Heart left ventricle (tissue), 16 donors: Measurements from ENCODE around the gene PPTC7. TPM values are rescaled to one million over a fixed set of nuclear protein-coding genes. Genes with fewer than 3 reads are reported as not detected.

Experiments
- ATAC-seq, 4 donors: fragments of 200-7000 bp; cut with Tn5 transposase; one replicate each; pipeline ENCODE4 v1.9.1; 2020 to 2022; ENCODE audit warnings: moderate library complexity in 4 of 4, mild to moderate bottlenecking in 3 of 4, moderate number of reproducible peaks in 1 of 4
- DNase-seq, 5 donors: peaks; one replicate each; pipeline ENCODE4 v3.0.0-alpha.2; 2020
- H3K27ac ChIP-seq, 12 donors: fragments of 200-600 bp; sonication (generic) in 4 of 12; one replicate each; pipeline versions ENCODE4 v1.5.0 to v1.8.0; 2016 to 2022; ENCODE audit warnings: mild to moderate bottlenecking in 2 of 12
- H3K27me3 ChIP-seq, 9 donors: fragments of 200-600 bp; sonication (generic) in 2 of 9; one replicate each; pipeline versions ENCODE4 v1.5.1 to v1.8.0; 2016 to 2022; ENCODE audit warnings: mild to moderate bottlenecking in 3 of 9
- H3K36me3 ChIP-seq, 9 donors: fragments of 200-600 bp; sonication (generic) in 2 of 9; one replicate each; pipeline versions ENCODE4 v1.5.0 to v1.8.0; 2018 to 2022; ENCODE audit warnings: mild to moderate bottlenecking in 2 of 9
- H3K4me1 ChIP-seq, 12 donors: fragments of 200-600 bp; sonication (generic) in 4 of 12; one replicate each; pipeline versions ENCODE4 v1.5.0 to v1.8.0; 2016 to 2022; ENCODE audit warnings: mild to moderate bottlenecking in 3 of 12
- H3K4me3 ChIP-seq, 12 donors: fragments of 200-600 bp; sonication (generic) in 4 of 12; one replicate each; pipeline versions ENCODE4 v1.5.0 to v1.8.0; 2017 to 2022; ENCODE audit warnings: mild to moderate bottlenecking in 9 of 12, moderate library complexity in 4 of 12
- H3K9me3 ChIP-seq, 12 donors: fragments of 200-600 bp; sonication (generic) in 4 of 12; one replicate each; pipeline versions ENCODE4 v1.5.0 to v1.8.0; 2016 to 2022; ENCODE audit warnings: mild to moderate bottlenecking in 1 of 12
- POLR2A ChIP-seq, 2 donors: fragments of 450-650 bp; IDR thresholded peaks; one replicate each; pipeline ENCODE4 v1.6.1; 2017; ENCODE audit warnings: antibody characterized with exemption in 2 of 2, mild to moderate bottlenecking in 2 of 2, moderate library complexity in 2 of 2
- WGBS, 4 donors: extraction: QIAGEN DNeasy Blood & Tissue Kit in 2 of 4; methylation state at CpG; one replicate each; pipeline versions ENCODE4 v1.1.5 to v1.1.7; 2013 to 2018; 5-methylcytosine and 5-hydroxymethylcytosine counted together
- intact Hi-C, 10 donors: fragments of 100-400 bp; cut with DNase I; formaldehyde crosslinking; loops; one replicate each; pipeline versions ENCODE4 v1.11.1 to v1.14.2; 2022
- polyA plus RNA-seq, 2 donors: library from polyadenylated mRNA; stranded (reverse); fragments of 200-250 nt; gene quantifications; one replicate each; pipeline ENCODE4 v1.2.3, GENCODE V29; 2013
- total RNA-seq, 9 donors: library from RNA; depleted of rRNA in 2 of 9; stranded (reverse); fragments of >200 nt in 2 of 9; fragmentation: NEBNext Ultra II Directional in 3 of 9; extraction: Animal tissue kit (Norgen Biotek cat#: 25700) in 3 of 9; gene quantifications; one replicate each; pipeline versions ENCODE4 v1.1.0 to v1.2.4, GENCODE V29; 2016 to 2023
- TF ChIP-seq, protein P1 (sequence below), 12 donors: fragments of 200-600 bp; sonication (generic) in 4 of 12; IDR thresholded peaks; one replicate each; pipeline versions ENCODE4 v1.5.0 to v1.8.0; 2018 to 2022; ENCODE audit warnings: antibody characterized with exemption in 12 of 12, mild to moderate bottlenecking in 5 of 12
- donor health status: ischemic (EF 13 %, LVEDD 7.1; RV severe dilation, severe dysfunction).
- donor health status: healthy with polysubstance abuse.
- donor health status: DM: no; HTN: yes; CAD: no.
- donor health status: DM: no; HTN: no; CAD: no.
- donor health status: ischemic (EF 25% LVEDD 6.9; RV normal size, moderate dysfunction).
- donor health status: ischemic (EF 25% LVEDD 5.7; RV mildly dilated, moderate dysfunction).
- donor health status: healthy.
- donor health status: DM: yes; HTN: yes; CAD: no.
- donor health status: ischemic (EF 35%, LVEDD 5.7; RV mildly dilated, moderate dysfunction).
- donor health status: nonischemic (EF 11% LVEDD 7.7; RV severe dilation, severe dysfunction).
- donor health status: DM: yes; HTN: yes; CAD: no.
- donor health status: PGD.
- donor health status: ischemic (EF 29% LVEDD 5.4; RV normal size, mild dysfunction).
- donor health status: nonischemic (EF 23%, LVEDD 6.1; RV moderate dilation, normal function).

The PPTC7 gene
- total and polyA plus RNA-seq, 11 donors, result 26.6 to 113 (median 65.0) TPM

GRCh38 chr12:110503432-110503831 is 79.7 kb downstream of the PPTC7 start:
- TF ChIP-seq, protein P1, sequence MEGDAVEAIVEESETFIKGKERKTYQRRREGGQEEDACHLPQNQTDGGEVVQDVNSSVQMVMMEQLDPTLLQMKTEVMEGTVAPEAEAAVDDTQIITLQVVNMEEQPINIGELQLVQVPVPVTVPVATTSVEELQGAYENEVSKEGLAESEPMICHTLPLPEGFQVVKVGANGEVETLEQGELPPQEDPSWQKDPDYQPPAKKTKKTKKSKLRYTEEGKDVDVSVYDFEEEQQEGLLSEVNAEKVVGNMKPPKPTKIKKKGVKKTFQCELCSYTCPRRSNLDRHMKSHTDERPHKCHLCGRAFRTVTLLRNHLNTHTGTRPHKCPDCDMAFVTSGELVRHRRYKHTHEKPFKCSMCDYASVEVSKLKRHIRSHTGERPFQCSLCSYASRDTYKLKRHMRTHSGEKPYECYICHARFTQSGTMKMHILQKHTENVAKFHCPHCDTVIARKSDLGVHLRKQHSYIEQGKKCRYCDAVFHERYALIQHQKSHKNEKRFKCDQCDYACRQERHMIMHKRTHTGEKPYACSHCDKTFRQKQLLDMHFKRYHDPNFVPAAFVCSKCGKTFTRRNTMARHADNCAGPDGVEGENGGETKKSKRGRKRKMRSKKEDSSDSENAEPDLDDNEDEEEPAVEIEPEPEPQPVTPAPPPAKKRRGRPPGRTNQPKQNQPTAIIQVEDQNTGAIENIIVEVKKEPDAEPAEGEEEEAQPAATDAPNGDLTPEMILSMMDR (IDR thresholded peaks at IDR 0.05), result no peak
- TF ChIP-seq POLR2A (IDR thresholded peaks at IDR 0.05), result no peak
- Histone ChIP-seq H3K27me3 (no peaks in the 10 kb centered on the region), H3K27ac (no peak overlapping the region), H3K9me3 (no peaks in the 10 kb centered on the region), H3K36me3 (peaks cover 0 to 9% (median 0%) of the 10 kb centered on the region in 9 donors), H3K4me3 (no peak overlapping the region), H3K4me1 (peaks cover 0 to 35% (median 27%) of the 10 kb centered on the region in 12 donors)
- WGBS, 4 donors, result 83 to 90% (median 88%) methylated on average over 1 of the region's 1 CpG
- DNase-seq, result no peak
- intact Hi-C loops, result loop anchor here in 7 of 10 donors (2.0 to 10.0 kb wide), 5 partner anchors 35 to 384 kb away; partner anchors contain the start of genes FAM216A (in 5 of the 7), GPN3 (in 5 of the 7) and ARPC3 (in 3 of the 7)
- ATAC-seq, result no peak

DNA sequence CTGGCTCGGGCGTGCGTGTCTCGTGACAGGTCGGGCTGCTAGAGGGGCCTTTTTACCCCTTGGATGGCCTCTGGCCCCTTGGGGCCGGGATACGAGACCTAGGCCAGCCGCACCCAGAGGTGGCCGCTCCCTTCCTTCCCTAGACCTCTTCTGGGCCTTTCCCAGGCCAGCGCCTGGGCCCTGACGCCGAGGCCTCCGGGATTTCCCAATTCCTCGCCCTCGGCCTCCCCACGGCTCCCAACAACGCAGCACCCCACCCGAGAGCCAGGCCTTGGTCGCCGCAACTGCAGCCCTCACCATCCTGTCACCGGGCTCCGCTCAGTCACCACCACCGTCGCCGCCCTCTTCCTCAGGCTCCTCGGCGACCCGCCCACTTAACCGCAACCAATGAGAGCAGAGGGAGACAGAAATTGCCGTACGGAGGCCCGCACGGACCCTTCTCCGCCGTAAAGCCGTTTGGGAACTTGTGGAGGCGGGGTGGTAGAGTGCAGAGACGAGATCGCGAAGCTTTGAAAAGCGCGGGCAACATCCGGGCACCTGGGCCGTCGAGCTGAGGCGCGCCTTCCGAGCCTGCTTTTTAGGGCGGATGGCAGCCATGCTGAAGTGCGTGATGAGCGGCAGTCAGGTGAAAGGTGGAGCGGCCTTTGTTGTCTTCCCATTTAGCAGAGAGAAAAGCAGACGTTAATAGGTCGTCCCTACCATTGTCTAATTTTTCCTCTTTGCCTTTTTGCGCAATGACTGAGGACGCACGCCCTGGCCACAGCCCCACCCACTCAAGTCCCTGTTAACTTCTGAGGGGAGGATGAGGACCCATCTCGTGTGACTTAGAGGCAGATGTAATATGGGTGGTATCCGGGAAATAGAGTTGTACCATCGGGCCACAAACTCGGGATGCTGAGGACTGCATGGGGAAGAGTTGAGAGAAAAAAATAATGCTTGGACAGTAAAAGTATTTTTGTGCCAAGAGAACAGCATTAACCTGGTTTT is 81.1 kb downstream of the PPTC7 start, which contains the start of the genes RAD9B and VPS29:
Gene RAD9B (plus strand): TSS at position 580 of the 987 bp plus-strand sequence. CDS start 7 bp downstream, at position 587.
Gene VPS29 (minus strand): TSS at position 360 of the 987 bp plus-strand sequence. CDS start 60 bp downstream, at position 300.
- Histone ChIP-seq H3K9me3 (no peaks in the 10 kb centered on the region), H3K4me3 (peak within 1 kb of the TSS; percentile 65 to 98 (median 89)), H3K4me1 (peaks cover 0 to 40% (median 29%) of the 10 kb centered on the region in 12 donors), H3K27ac (peak within 1 kb of the TSS; percentile 64 to 96 (median 90)), H3K36me3 (peaks cover 0 to 11% (median 5%) of the 10 kb centered on the region in 9 donors), H3K27me3 (no peaks in the 10 kb centered on the region)
- peak in 1 of 2 donors; percentile 87 for TF ChIP-seq POLR2A (IDR thresholded peaks at IDR 0.05)
- TF ChIP-seq, protein P1 (IDR thresholded peaks at IDR 0.05), result no peak
- DNase-seq (peak; percentile 98 to 99 (median 98)), ATAC-seq (peak; percentile 98 to 99 (median 99))
- 6 to 11% (median 8%) methylated on average over 54 to 61 of the region's 61 CpGs for WGBS, 4 donors
- intact Hi-C loops, result loop anchor here in 7 of 10 donors (1.0 to 10.0 kb wide), 6 partner anchors 33 to 385 kb away; partner anchors contain the start of genes FAM216A (in 6 of the 7), GPN3 (in 6 of the 7) and ARPC3 (in 3 of the 7)

DNA sequence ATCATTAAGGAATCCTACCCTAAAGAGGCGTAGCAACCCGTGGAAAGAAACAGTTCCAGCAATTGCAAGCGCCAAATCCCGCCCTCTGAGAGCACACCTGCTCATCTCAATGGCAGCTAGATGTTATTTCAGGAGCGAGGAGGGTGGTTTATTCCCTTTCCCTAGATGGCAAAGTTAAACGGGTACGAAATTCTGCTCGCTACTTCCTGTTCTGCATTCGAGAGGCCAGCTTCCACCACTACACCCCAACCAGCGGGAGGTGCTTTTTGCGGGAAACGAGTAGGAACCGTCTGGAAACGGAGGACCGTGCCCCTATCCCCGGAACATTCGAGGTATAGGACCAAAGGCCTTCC is 81.7 kb downstream of the PPTC7 start:
- Histone ChIP-seq H3K9me3 (no peaks in the 10 kb centered on the region), H3K27ac (peak overlapping the region; percentile 64 to 96 (median 90)), H3K27me3 (no peaks in the 10 kb centered on the region), H3K4me1 (peaks cover 0 to 40% (median 29%) of the 10 kb centered on the region in 12 donors), H3K4me3 (peak overlapping the region; percentile 65 to 98 (median 89)), H3K36me3 (peaks cover 0 to 16% (median 5%) of the 10 kb centered on the region in 9 donors)
- DNase-seq (peak in 2 of 5 donors; percentile 21 to 38), ATAC-seq (peak in 3 of 4 donors; percentile 23 to 43 (median 27))
- WGBS, 4 donors, result 0 to 1% (median 0%) methylated on average over 16 to 17 of the region's 17 CpGs
- intact Hi-C loops, result loop anchor here in 6 of 10 donors (5.0 to 10.0 kb wide), 4 partner anchors 34 to 386 kb away; partner anchors contain the start of genes FAM216A (in 4 of the 6), GPN3 (in 4 of the 6) and ARPC3 (in 3 of the 6)
- TF ChIP-seq, protein P1 (IDR thresholded peaks at IDR 0.05), result no peak
- no peak for TF ChIP-seq POLR2A (IDR thresholded peaks at IDR 0.05)
